HepG2 (cell line): ENCODE measurements around the gene RHBDF2. TPM values are rescaled to one million over a fixed set of nuclear protein-coding genes. Genes with fewer than 3 reads are reported as not detected.
A peak's percentile ranks its signal among the peaks of the same experiment; 100 is the strongest.

Experiments
- ARHGAP35 ChIP-seq: sonication (generic); formaldehyde crosslinking; IDR thresholded peaks from 2 replicates; pipeline ENCODE4 v1.9.0; 2022; ENCODE audit warnings: mild to moderate bottlenecking, inconsistent platforms, moderate library complexity, missing genetic modification reagents, borderline replicate concordance
- ARNT2 ChIP-seq: sonication (generic); formaldehyde crosslinking; IDR thresholded peaks from 2 replicates; pipeline ENCODE4 v1.8.0; 2022; ENCODE audit warnings: mild to moderate bottlenecking, low read depth, missing genetic modification reagents, moderate library complexity
- BRD4 ChIP-seq: sonication (generic); formaldehyde crosslinking; IDR thresholded peaks from 2 replicates; pipeline ENCODE4 v1.4.0; 2020; ENCODE audit warnings: missing genetic modification reagents
- GATAD2A ChIP-seq: IDR thresholded peaks from 2 replicates; pipeline ENCODE4 v1.6.1; 2016
- GLI4 ChIP-seq: sonication (generic); formaldehyde crosslinking; IDR thresholded peaks from 2 replicates; pipeline ENCODE4 v1.5.1; 2020; ENCODE audit warnings: missing genetic modification reagents, mild to moderate bottlenecking, moderate library complexity, borderline replicate concordance
- HHEX ChIP-seq: IDR thresholded peaks from 2 replicates; pipeline ENCODE4 v1.6.1; 2016; ENCODE audit warnings: control low read depth
- KMT2A ChIP-seq: sonication (generic); formaldehyde crosslinking; IDR thresholded peaks from 2 replicates; pipeline ENCODE4 v1.4.0; 2020; ENCODE audit warnings: missing genetic modification reagents
- KMT2B ChIP-seq: IDR thresholded peaks from 2 replicates; pipeline ENCODE4 v1.6.1; 2016; ENCODE audit warnings: missing genetic modification reagents, missing compliant biosample characterization
- MAX ChIP-seq: IDR thresholded peaks from 2 replicates; pipeline ENCODE4 v1.6.1; 2012; ENCODE audit warnings: inconsistent platforms
- NRL ChIP-seq: sonication (generic); formaldehyde crosslinking; IDR thresholded peaks from 2 replicates; pipeline ENCODE4 v1.5.0; 2020; ENCODE audit warnings: missing genetic modification reagents, mild to moderate bottlenecking, moderate library complexity, borderline replicate concordance
- SALL1 ChIP-seq: sonication (generic); formaldehyde crosslinking; IDR thresholded peaks from 2 replicates; pipeline ENCODE4 v1.8.0; 2022; ENCODE audit warnings: mild to moderate bottlenecking, missing genetic modification reagents
- SIX4 ChIP-seq: sonication (generic); formaldehyde crosslinking; IDR thresholded peaks from 2 replicates; pipeline ENCODE4 v1.4.0; 2020; ENCODE audit warnings: missing genetic modification reagents
- SP4 ChIP-seq: sonication (generic); formaldehyde crosslinking; IDR thresholded peaks from 2 replicates; pipeline ENCODE4 v1.8.1; 2023; ENCODE audit warnings: mild to moderate bottlenecking, missing genetic modification reagents
- WIZ ChIP-seq: sonication (generic); formaldehyde crosslinking; IDR thresholded peaks from 2 replicates; pipeline ENCODE4 v1.5.1; 2020; ENCODE audit warnings: mild to moderate bottlenecking, missing genetic modification reagents
- XBP1 ChIP-seq: sonication (generic); formaldehyde crosslinking; IDR thresholded peaks from 2 replicates; pipeline ENCODE4 v1.5.0; 2020; ENCODE audit warnings: missing genetic modification reagents
- ZBTB8A ChIP-seq: sonication (generic); formaldehyde crosslinking; IDR thresholded peaks from 2 replicates; pipeline ENCODE4 v1.4.0; 2020; ENCODE audit warnings: mild to moderate bottlenecking, low read depth, missing genetic modification reagents, borderline replicate concordance
- ZFY ChIP-seq: sonication (generic); formaldehyde crosslinking; IDR thresholded peaks from 2 replicates; pipeline ENCODE4 v1.4.0; 2020; ENCODE audit warnings: missing genetic modification reagents
- ZNF20 ChIP-seq: sonication (generic); formaldehyde crosslinking; IDR thresholded peaks from 2 replicates; pipeline ENCODE4 v1.4.0; 2020; ENCODE audit warnings: mild to moderate bottlenecking, moderate library complexity, missing genetic modification reagents
- ZNF234 ChIP-seq: sonication (generic); formaldehyde crosslinking; conservative IDR thresholded peaks from 2 replicates; pipeline ENCODE4 v1.5.1; 2020; ENCODE audit warnings: mild to moderate bottlenecking, missing genetic modification reagents
- ZNF709 ChIP-seq: sonication (generic); formaldehyde crosslinking; IDR thresholded peaks from 2 replicates; pipeline ENCODE4 v1.5.0; 2020; ENCODE audit warnings: mild to moderate bottlenecking, missing genetic modification reagents
- polyA plus RNA-seq, 8 experiments: library from polyadenylated mRNA; depleted of rRNA in 3 of 8; stranded (reverse) in 7 of 8; unstranded in 1 of 8; fragments of >200 nt; fragmentation: Illumina TruSeq in 4 of 8; extraction: Trizol in 4 of 8; gene quantifications; 2 replicates each; pipeline versions ENCODE4 v1.2.1 to v1.2.3, GENCODE V29; 2011 to 2016; ENCODE audit warnings: low read depth in 4 of 8, missing spikeins in 1 of 8, mixed read lengths in 1 of 8; ENCODE audit not compliant: insufficient read depth in 1 of 8
- total RNA-seq, 5 experiments: library from RNA; depleted of rRNA; stranded (reverse); fragments of >200 nt; fragmentation: Illumina TruSeq; extraction: Trizol; gene quantifications; 2 replicates each; pipeline ENCODE4 v1.2.3, GENCODE V29; 2016; ENCODE audit warnings: low read depth in 1 of 5
- TF ChIP-seq, protein P1 (sequence below): sonication (generic); formaldehyde crosslinking; conservative IDR thresholded peaks from 2 replicates; pipeline ENCODE4 v1.8.1; 2023; ENCODE audit warnings: missing genetic modification reagents
- TF ChIP-seq, protein P2 (sequence below): sonication (generic); formaldehyde crosslinking; IDR thresholded peaks from 2 replicates; pipeline ENCODE4 v1.5.1; 2020; ENCODE audit warnings: mild to moderate bottlenecking, missing genetic modification reagents, moderate library complexity
- TF ChIP-seq, protein P3 (sequence below): sonication (generic); formaldehyde crosslinking; IDR thresholded peaks from 2 replicates; pipeline ENCODE4 v1.4.0; 2020; ENCODE audit warnings: missing genetic modification reagents

Gene RHBDF2
- total and polyA plus RNA-seq, 2 of the 13 experiments (the other 11 are each of a cell fraction or from before 2014, with no cell fraction given) = 7.8 to 24.2 TPM

DNA sequence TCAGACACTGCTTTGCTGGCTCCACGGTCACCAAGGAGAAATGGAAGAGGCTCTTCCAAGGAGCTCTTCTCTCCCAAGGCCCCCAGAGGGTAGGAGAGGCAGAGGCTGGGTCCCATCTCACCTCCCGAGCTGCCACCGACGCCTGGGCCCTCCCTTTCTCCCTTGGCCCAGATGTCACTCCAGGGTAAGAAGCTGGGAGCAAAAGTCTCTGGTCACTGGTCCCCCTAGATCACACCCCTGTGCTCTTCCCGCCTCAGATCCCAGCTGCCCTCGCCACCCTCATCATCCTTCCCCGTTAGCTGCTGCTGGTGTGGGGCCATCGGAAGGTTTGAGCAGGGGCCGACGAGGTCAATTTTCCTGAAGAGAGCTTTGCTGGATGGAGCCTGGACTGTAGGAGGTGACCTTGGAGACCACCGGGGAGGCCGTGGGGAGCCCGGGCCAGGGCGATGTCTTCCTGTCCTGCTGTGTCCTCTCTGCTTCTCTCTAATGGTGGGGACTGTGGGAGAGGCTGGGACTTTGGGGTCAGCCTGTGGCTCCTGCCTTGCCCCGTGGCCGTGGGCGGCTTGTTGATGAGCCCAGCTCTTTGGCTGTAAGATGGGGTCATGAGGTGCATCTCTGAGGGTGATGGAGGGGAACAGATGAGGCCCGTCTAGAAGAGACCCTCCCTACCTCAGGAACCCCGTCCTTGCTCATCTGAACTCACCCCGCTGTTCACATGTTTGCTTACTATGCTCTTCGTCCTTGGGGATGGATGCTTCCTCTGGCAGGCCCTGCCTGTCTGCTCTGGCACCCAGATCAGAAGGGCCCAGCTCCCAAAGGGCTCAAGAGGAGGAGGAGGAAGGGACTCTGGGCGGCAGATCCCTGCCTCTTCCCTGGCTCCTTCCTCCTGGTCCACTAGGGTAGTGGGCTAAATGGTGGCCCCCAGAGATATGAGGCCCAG, 11.4 kb upstream of the RHBDF2 start (continued):
- TF ChIP-seq GLI4 (CRISPR knock-in tag) (0 out of 2 replicates have a peak, but pooled peaks have one; percentile 43), ZFY (0 out of 2 replicates have a peak, but pooled peaks have one; percentile 7), ZNF234 (CRISPR knock-in tag) (no peak), ZBTB8A (CRISPR knock-in tag) (no peak), GATAD2A (CRISPR knock-in tag) (0 out of 2 replicates have a peak, but pooled peaks have one; percentile 23), ARHGAP35 (CRISPR knock-in tag) (no peak), MAX (peak; percentile 9; the same call in 1 of the 2 replicates), NRL (peak; percentile 31; the same call in 1 of the 2 replicates), HHEX (CRISPR knock-in tag) (no peak), SALL1 (CRISPR knock-in tag) (peak; percentile 31; the same call in 1 of the 2 replicates), ZNF709 (CRISPR knock-in tag) (no peak), KMT2A (no peak), ARNT2 (CRISPR knock-in tag) (no peak), XBP1 (CRISPR knock-in tag) (no peak), SP4 (CRISPR knock-in tag) (no peak), KMT2B (CRISPR knock-in tag) (no peak), BRD4 (CRISPR knock-in tag) (no peak), WIZ (no peak), SIX4 (CRISPR knock-in tag) (no peak), ZNF20 (no peak)
- TF ChIP-seq, protein P1, sequence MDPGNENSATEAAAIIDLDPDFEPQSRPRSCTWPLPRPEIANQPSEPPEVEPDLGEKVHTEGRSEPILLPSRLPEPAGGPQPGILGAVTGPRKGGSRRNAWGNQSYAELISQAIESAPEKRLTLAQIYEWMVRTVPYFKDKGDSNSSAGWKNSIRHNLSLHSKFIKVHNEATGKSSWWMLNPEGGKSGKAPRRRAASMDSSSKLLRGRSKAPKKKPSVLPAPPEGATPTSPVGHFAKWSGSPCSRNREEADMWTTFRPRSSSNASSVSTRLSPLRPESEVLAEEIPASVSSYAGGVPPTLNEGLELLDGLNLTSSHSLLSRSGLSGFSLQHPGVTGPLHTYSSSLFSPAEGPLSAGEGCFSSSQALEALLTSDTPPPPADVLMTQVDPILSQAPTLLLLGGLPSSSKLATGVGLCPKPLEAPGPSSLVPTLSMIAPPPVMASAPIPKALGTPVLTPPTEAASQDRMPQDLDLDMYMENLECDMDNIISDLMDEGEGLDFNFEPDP (CRISPR knock-in tag) = no peak
- TF ChIP-seq, protein P2, sequence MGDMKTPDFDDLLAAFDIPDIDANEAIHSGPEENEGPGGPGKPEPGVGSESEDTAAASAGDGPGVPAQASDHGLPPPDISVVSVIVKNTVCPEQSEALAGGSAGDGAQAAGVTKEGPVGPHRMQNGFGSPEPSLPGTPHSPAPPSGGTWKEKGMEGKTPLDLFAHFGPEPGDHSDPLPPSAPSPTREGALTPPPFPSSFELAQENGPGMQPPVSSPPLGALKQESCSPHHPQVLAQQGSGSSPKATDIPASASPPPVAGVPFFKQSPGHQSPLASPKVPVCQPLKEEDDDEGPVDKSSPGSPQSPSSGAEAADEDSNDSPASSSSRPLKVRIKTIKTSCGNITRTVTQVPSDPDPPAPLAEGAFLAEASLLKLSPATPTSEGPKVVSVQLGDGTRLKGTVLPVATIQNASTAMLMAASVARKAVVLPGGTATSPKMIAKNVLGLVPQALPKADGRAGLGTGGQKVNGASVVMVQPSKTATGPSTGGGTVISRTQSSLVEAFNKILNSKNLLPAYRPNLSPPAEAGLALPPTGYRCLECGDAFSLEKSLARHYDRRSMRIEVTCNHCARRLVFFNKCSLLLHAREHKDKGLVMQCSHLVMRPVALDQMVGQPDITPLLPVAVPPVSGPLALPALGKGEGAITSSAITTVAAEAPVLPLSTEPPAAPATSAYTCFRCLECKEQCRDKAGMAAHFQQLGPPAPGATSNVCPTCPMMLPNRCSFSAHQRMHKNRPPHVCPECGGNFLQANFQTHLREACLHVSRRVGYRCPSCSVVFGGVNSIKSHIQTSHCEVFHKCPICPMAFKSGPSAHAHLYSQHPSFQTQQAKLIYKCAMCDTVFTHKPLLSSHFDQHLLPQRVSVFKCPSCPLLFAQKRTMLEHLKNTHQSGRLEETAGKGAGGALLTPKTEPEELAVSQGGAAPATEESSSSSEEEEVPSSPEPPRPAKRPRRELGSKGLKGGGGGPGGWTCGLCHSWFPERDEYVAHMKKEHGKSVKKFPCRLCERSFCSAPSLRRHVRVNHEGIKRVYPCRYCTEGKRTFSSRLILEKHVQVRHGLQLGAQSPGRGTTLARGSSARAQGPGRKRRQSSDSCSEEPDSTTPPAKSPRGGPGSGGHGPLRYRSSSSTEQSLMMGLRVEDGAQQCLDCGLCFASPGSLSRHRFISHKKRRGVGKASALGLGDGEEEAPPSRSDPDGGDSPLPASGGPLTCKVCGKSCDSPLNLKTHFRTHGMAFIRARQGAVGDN (CRISPR knock-in tag) = peak; percentile 50
- TF ChIP-seq, protein P3, sequence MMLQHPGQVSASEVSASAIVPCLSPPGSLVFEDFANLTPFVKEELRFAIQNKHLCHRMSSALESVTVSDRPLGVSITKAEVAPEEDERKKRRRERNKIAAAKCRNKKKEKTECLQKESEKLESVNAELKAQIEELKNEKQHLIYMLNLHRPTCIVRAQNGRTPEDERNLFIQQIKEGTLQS = no peak
